HG03060 (cell line): ENCODE data around the gene GPR142.
"Not testable (repeated sequence)": the region's sequence is repeated elsewhere in the genome, so short reads cannot be mapped to it uniquely, and the experiment has no call there.

ENCODE experiments used
- ATAC-seq: cut with Tn5 transposase; IDR thresholded peaks from one replicate; pipeline ENCODE4 v1.9.1; 2021; ENCODE audit warnings: low read depth, moderate number of reproducible peaks; ENCODE audit not compliant: unreplicated experiment

GPR142 gene

GRCh38 chr17:74390680-74391653 lies 23.7 kb downstream of the GPR142 start:
- no peak for ATAC-seq

GRCh38 chr17:74391771-74392170 lies 24.5 kb downstream of the GPR142 start:
- no peak for ATAC-seq

- no peak for ATAC-seq
Observed at GRCh38 chr17:74392848-74393247, 25.5 kb downstream of the GPR142 start.

- no peak for ATAC-seq
Observed at GRCh38 chr17:74393346-74393942, 26.1 kb downstream of the GPR142 start.

GRCh38 chr17:74394275-74394950 lies 27.1 kb downstream of the GPR142 start:
- ATAC-seq = no peak

GRCh38 chr17:74394977-74395376 lies 27.7 kb downstream of the GPR142 start:
- no peak for ATAC-seq

- ATAC-seq = no peak
Observed at GRCh38 chr17:74396567-74396966, 29.3 kb downstream of the GPR142 start.

- no peak for ATAC-seq
Observed at GRCh38 chr17:74402048-74402447, 34.7 kb downstream of the GPR142 start.

GRCh38 chr17:74403512-74404137 lies 36.3 kb downstream of the GPR142 start:
- ATAC-seq = no peak

- no peak for ATAC-seq
Observed at GRCh38 chr17:74404218-74404617, 36.9 kb downstream of the GPR142 start.

GRCh38 chr17:74404789-74405188 lies 37.5 kb downstream of the GPR142 start:
- ATAC-seq = no peak

- not testable (repeated sequence) for ATAC-seq
Observed at GRCh38 chr17:74405311-74405710, 38.0 kb downstream of the GPR142 start.

- ATAC-seq = no peak
Observed at GRCh38 chr17:74407384-74407783, 40.1 kb downstream of the GPR142 start.

GRCh38 chr17:74408262-74408661 lies 41.0 kb downstream of the GPR142 start:
- ATAC-seq = no peak

- ATAC-seq = no peak
Observed at GRCh38 chr17:74408815-74409214, 41.5 kb downstream of the GPR142 start.

GRCh38 chr17:74410001-74410443 lies 42.7 kb downstream of the GPR142 start:
- no peak for ATAC-seq

- no peak for ATAC-seq
Observed at GRCh38 chr17:74412581-74412980, 45.3 kb downstream of the GPR142 start.

GRCh38 chr17:74413491-74413890 lies 46.2 kb downstream of the GPR142 start:
- no peak for ATAC-seq

- ATAC-seq = no peak
Observed at GRCh38 chr17:74414510-74414909, 47.2 kb downstream of the GPR142 start.

- no peak for ATAC-seq
Observed at GRCh38 chr17:74415608-74416396, 48.5 kb downstream of the GPR142 start.
